Measurements from ENCODE around the gene TBC1D21. TPM values are rescaled to one million over a fixed set of nuclear protein-coding genes. Genes with fewer than 3 reads are reported as not detected.

TBC1D21 gene
- total RNA-seq, 2 donors from 2014 or later = not detected

- Histone ChIP-seq H3K4me1 (ENCODE audit: control insufficient read depth in 1 of 2, low read depth in 2 of 2) (peaks cover 49 to 75% of the 10 kb centered on the region in 2 donors), H3K9me3 (no peaks in the 10 kb centered on the region), H3K27ac (peak overlapping the region; percentile 97), H3K4me3 (peak overlapping the region; percentile 85), H3K27me3 (replicated peaks; ENCODE audit: insufficient read depth) (no peaks in the 10 kb centered on the region), H3K36me3 (peaks cover 4% of the 10 kb centered on the region)
- ATAC-seq (ENCODE audit: insufficient number of reproducible peaks, low FRiP score, low read depth) (peak; percentile 33), DNase-seq (ENCODE audit: low spot score) (no peak)
- TF ChIP-seq, protein P1, sequence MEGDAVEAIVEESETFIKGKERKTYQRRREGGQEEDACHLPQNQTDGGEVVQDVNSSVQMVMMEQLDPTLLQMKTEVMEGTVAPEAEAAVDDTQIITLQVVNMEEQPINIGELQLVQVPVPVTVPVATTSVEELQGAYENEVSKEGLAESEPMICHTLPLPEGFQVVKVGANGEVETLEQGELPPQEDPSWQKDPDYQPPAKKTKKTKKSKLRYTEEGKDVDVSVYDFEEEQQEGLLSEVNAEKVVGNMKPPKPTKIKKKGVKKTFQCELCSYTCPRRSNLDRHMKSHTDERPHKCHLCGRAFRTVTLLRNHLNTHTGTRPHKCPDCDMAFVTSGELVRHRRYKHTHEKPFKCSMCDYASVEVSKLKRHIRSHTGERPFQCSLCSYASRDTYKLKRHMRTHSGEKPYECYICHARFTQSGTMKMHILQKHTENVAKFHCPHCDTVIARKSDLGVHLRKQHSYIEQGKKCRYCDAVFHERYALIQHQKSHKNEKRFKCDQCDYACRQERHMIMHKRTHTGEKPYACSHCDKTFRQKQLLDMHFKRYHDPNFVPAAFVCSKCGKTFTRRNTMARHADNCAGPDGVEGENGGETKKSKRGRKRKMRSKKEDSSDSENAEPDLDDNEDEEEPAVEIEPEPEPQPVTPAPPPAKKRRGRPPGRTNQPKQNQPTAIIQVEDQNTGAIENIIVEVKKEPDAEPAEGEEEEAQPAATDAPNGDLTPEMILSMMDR (IDR thresholded peaks at IDR 0.05) = no peak
Observed at GRCh38 chr15:73924171-73924921, 51.0 kb downstream of the TBC1D21 start.

GRCh38 chr15:73925848-73926218 lies 52.5 kb downstream of the TBC1D21 start:
- Histone ChIP-seq H3K9me3 (no peaks in the 10 kb centered on the region), H3K4me3 (peak overlapping the region; percentile 85), H3K36me3 (no peaks in the 10 kb centered on the region), H3K4me1 (ENCODE audit: control insufficient read depth in 1 of 2, low read depth in 2 of 2) (peaks cover 54 to 83% of the 10 kb centered on the region in 2 donors), H3K27me3 (replicated peaks; ENCODE audit: insufficient read depth) (no peaks in the 10 kb centered on the region), H3K27ac (peak overlapping the region; percentile 97)
- DNase-seq (ENCODE audit: low spot score) = no peak
- TF ChIP-seq, protein P1 (IDR thresholded peaks at IDR 0.05) = no peak
- ATAC-seq (ENCODE audit: insufficient number of reproducible peaks, low FRiP score, low read depth) = no peak

DNA sequence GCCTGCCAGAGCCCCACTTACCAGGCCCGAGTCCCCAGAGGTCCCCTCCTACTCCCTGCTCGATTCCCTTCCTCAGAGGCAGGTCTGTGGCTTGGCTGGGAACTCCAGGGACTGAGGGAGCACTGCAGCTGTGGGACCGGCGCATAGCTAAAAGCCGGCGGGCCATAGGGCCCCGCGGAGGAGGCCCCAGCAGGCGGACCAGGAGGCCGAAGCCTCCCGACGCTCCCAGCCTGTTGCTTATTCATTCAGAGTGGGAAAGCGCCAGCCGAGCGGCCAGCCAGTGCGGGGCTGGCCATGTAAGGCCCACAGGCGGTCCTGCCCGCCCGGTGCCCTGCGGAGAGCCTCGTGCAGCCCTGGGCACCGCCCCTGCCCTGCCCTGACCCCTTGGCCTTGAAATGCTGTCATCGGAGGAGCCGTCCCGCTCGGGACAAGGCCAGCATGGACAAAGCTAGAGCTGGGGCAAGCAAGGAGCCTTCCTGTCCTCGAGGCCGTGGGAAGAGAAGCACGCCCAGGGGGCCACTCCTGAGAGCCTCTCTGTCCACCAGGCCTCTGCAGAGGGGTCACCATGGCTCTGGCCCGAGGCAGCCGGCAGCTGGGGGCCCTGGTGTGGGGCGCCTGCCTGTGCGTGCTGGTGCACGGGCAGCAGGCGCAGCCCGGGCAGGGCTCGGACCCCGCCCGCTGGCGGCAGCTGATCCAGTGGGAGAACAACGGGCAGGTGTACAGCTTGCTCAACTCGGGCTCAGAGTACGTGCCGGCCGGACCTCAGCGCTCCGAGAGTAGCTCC lies 53.0 kb downstream of the TBC1D21 start, which contains the start of gene LOXL1:
Gene LOXL1, plus strand, starts transcription at position 244 of the 784 bp plus-strand sequence. Its CDS starts 322 bp downstream, at position 566.
- no peaks in the 10 kb centered on the region for H3K27me3 ChIP-seq (replicated peaks; ENCODE audit: insufficient read depth)
- TF ChIP-seq, protein P1 (IDR thresholded peaks at IDR 0.05) = no peak
- H3K4me3 ChIP-seq = peak within 1 kb of the TSS; percentile 85
- H3K27ac ChIP-seq = peak within 1 kb of the TSS; percentile 97
- H3K9me3 ChIP-seq = no peaks in the 10 kb centered on the region
- DNase-seq (ENCODE audit: low spot score) (no peak), ATAC-seq (ENCODE audit: insufficient number of reproducible peaks, low FRiP score, low read depth) (peak; percentile 15)
- peaks cover 55 to 83% of the 10 kb centered on the region in 2 donors for H3K4me1 ChIP-seq (ENCODE audit: control insufficient read depth in 1 of 2, low read depth in 2 of 2)
- H3K36me3 ChIP-seq = no peaks in the 10 kb centered on the region

DNA sequence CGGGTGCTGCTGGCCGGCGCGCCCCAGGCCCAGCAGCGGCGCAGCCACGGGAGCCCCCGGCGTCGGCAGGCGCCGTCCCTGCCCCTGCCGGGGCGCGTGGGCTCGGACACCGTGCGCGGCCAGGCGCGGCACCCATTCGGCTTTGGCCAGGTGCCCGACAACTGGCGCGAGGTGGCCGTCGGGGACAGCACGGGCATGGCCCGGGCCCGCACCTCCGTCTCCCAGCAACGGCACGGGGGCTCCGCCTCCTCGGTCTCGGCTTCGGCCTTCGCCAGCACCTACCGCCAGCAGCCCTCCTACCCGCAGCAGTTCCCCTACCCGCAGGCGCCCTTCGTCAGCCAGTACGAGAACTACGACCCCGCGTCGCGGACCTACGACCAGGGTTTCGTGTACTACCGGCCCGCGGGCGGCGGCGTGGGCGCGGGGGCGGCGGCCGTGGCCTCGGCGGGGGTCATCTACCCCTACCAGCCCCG lies 53.7 kb downstream of the TBC1D21 start:
- ATAC-seq (ENCODE audit: insufficient number of reproducible peaks, low FRiP score, low read depth) (no peak), DNase-seq (ENCODE audit: low spot score) (no peak)
- H3K27ac ChIP-seq = peak overlapping the region; percentile 97
- TF ChIP-seq, protein P1 (IDR thresholded peaks at IDR 0.05) = no peak
- H3K9me3 ChIP-seq = no peaks in the 10 kb centered on the region
- peaks cover 55 to 83% of the 10 kb centered on the region in 2 donors for H3K4me1 ChIP-seq (ENCODE audit: control insufficient read depth in 1 of 2, low read depth in 2 of 2)
- H3K4me3 ChIP-seq = peak overlapping the region; percentile 85
- H3K36me3 ChIP-seq = no peaks in the 10 kb centered on the region
- no peaks in the 10 kb centered on the region for H3K27me3 ChIP-seq (replicated peaks; ENCODE audit: insufficient read depth)

All from thoracic aorta (tissue), 2 donors.